GM15510 (cell line): Measurements from ENCODE around the gene PPP2R3A.

ENCODE experiments used
- POLR2A ChIP-seq: IDR thresholded peaks from 3 replicates; pipeline ENCODE4 v1.6.1; 2011; ENCODE audit warnings: borderline replicate concordance; ENCODE audit not compliant: insufficient read length; ENCODE audit errors: extremely low read depth

Gene PPP2R3A, protein sequence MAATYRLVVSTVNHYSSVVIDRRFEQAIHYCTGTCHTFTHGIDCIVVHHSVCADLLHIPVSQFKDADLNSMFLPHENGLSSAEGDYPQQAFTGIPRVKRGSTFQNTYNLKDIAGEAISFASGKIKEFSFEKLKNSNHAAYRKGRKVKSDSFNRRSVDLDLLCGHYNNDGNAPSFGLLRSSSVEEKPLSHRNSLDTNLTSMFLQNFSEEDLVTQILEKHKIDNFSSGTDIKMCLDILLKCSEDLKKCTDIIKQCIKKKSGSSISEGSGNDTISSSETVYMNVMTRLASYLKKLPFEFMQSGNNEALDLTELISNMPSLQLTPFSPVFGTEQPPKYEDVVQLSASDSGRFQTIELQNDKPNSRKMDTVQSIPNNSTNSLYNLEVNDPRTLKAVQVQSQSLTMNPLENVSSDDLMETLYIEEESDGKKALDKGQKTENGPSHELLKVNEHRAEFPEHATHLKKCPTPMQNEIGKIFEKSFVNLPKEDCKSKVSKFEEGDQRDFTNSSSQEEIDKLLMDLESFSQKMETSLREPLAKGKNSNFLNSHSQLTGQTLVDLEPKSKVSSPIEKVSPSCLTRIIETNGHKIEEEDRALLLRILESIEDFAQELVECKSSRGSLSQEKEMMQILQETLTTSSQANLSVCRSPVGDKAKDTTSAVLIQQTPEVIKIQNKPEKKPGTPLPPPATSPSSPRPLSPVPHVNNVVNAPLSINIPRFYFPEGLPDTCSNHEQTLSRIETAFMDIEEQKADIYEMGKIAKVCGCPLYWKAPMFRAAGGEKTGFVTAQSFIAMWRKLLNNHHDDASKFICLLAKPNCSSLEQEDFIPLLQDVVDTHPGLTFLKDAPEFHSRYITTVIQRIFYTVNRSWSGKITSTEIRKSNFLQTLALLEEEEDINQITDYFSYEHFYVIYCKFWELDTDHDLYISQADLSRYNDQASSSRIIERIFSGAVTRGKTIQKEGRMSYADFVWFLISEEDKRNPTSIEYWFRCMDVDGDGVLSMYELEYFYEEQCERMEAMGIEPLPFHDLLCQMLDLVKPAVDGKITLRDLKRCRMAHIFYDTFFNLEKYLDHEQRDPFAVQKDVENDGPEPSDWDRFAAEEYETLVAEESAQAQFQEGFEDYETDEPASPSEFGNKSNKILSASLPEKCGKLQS (N-terminal part only)

DNA sequence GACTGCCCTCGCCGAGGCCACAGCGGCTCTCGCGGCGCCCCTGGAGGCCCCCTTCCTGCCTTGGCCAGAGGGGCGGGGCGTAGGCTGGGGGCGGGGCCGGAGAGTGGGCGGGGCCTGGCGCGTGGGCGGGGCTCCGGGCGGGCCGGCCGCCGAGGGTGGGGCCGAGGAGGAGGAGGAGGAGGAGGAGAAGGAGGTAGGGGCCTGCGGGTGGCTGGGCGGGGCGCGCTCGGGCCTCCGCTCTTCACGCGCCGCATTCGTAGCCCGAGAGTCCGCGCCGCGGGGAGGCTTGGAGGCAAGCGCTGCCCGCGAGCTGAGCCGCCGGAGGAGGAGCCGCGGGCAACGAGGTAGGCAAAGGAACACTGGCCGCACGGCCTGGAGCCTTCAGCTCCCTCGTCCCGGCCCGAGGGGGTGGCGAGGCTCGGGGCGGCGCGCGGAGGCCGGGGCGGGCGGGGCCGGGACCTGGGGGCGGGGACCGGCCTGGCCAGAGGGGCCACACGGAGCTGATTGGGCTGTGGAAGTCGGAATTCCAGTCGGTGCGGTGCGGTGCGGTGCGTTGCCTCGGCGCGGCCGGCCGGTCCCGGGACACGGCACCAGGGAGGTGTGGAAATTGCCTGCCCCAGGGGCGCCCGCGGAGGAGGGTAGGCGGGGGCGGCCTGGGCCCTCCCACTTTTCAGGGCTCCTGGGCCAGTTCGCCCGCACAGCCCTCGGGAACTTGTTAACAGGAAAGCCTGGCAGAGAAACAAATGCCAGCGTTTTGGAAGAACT lies at the start of gene PPP2R3A:
Gene PPP2R3A (plus strand): TSS at position 223 of the 765 bp plus-strand sequence. CDS start 35,771 bp downstream, outside the sequence.
- no peak for TF ChIP-seq POLR2A

DNA sequence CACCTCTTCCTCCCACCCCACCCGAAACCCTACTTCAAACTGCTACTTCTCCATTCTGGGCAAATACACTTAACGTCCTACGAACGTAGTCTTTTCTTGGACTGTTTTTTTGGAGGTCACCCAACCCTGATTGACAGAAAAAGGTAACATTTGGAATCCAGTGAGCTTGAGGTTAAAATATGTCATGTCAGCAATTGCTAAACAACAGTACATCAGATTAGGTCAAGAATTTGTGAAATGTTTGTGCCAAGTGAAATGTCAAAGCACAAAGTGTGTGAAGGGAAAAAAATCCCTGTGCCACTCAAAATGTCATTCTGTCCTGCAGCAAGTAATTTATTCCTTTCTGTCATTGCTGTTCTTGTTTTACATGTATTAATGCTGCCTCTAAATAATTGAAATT lies 49.2 kb upstream of the PPP2R3A start:
- TF ChIP-seq POLR2A, result no peak

DNA sequence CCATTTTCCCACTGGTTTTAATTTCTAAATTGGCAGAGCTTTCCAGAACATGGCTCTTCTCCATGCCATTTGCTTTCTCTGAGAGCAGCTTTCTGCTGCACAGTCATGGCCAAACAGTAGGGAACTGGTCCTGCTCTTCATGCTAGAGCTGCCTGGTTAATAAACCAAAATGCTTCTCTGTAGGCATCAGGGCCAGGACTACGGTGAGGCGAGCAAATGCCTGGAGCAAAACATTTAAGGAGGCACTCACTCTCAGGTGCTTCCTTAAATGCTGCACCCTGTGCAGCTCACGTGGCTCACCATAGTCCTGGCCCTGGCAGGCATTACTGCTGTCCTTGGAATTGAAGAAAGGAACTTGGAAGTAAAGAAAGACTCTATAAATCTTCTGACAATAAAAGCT lies 48.5 kb upstream of the PPP2R3A start:
- no peak for TF ChIP-seq POLR2A

DNA sequence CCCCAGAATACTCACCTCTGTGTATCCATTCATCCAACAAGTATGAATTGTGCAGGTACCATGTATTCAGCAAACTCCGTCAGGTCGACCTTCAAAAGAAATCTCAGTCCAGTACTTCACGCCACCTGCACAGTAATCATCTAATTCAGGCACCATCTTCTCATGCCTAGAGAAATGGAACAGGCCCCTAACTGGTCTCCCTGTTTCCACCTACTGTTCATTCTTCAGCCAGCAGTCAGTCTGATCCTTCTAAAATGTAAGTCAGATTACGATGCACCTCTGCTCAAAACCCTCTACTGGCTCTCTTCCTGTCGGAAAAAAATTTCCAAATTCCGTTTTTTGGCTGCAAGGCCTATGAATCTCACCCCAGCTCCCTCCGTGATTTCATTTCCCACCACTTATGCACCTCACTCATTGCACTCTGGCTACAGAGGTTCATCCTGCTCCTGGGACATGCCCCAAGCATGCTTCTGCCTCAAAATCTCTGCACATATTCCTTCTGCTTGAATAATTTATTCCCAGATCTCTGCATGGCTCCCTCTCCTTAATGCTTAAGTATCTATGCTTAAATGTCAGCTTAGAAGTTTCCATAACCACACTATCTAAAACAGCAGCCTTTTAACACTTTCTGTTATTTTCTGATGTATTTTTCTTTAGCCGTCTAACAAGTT lies 47.5 kb upstream of the PPP2R3A start:
- TF ChIP-seq POLR2A, result no peak

DNA sequence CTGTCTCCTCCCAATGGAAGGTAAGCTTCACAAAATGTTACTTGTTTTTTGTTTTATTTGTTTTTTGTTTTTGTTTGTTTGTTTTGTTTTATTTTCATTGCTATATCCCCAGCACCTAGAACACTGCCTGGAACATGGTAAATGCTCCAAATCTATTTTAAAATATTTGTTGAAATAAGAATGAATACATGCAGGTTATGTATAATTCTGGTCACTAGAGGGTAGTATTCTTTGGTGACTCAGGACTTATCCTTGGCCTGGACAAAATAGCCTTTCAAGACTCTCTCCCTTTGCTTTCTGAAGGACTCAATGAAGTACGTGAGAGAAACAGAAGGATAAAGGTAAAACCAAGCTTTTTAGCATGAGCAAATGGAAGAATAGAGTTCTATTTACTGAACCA lies 46.9 kb upstream of the PPP2R3A start:
- no peak for TF ChIP-seq POLR2A

DNA sequence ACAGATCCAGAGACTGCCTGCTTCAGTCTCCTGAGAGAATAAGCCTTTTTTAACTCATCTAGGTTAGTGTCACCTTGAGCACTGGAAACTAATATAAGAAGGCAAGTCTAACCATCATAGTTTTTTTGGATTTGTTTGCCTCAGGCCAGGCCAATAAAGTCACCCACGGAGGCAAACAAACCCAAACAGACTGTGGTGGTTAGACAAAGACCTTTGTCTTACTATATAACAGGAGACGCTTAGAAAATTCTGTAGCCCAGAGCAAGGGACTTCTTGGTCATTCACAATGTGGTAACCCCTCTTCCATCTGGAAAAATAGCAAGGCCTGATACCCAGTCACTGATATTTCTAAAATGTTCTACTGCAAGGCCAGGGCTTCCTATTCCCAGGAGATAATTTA lies 45.3 kb upstream of the PPP2R3A start:
- TF ChIP-seq POLR2A, result no peak

DNA sequence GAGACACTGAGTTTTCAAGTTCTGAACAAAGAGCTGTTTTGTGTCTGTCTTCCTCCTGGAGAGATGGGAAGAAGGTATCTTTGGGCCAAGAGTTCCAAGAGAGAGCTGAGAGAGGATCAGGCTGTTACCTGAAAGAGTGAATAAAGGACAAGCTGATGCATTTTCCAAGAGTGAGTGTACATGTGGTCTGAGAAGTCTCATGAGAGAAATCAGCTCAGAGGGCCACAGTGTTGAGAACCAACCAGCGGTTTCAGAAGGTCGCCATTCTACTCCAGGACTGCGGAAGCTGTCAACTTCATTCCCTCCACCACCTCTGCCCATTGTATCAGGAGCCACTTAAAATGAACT lies 42.7 kb upstream of the PPP2R3A start:
- no peak for TF ChIP-seq POLR2A

DNA sequence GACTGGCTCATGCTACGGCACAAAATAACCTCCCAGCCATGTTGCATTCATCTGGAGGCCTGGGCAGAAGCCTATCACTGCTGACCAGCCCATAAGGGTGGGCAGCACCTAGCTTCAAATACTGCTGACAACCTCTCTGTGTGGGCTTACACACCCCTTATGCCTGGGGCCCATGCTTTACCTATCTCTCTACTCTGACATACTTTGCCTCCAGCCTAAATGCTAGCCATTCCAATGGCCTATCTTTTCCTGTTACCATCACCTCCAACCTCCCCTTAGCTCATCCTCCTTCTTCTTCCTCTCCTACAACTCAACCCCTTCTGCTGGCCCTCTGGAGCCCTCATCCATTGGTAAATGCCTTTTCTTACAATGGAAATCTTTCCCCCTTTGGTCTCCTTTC lies 41.0 kb upstream of the PPP2R3A start:
- no peak for TF ChIP-seq POLR2A

DNA sequence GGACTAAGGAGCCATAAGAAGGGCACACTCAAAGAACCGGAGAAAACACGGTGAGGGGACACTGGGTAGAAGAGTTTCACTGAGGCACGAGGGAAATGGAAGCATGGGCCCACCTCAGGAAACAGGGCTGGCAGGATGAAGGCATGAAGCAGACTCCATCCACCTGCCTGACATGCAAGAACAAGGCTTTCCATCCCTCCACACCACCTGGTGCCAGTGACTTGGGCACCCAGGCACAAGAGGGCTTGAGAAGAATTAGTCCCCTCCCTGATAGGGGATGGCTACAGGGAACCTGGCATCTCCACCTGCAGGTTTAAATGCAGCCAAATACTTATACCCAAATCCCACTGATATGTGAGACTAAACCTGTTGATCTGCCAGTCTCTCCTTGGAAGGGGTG lies 38.9 kb upstream of the PPP2R3A start:
- TF ChIP-seq POLR2A, result no peak

DNA sequence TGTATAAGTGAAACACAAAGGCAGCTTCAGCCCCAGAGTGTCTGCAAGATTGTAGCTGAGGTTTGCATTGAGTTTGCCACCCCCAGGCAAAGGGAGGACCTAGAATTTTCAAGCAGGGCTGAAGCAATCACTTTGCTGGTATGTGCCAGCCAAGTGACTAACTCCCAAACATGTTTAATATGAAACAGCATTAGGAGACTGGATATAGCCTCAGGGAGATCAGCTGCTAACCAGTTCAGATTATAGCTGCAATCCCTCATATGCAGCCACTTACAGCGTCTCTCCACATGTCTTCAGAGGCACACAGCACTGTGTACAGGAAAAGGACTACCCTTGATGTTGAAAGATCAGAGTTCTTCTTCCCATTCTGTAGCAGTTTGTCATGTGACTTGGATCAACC lies 38.4 kb upstream of the PPP2R3A start:
- TF ChIP-seq POLR2A, result no peak

DNA sequence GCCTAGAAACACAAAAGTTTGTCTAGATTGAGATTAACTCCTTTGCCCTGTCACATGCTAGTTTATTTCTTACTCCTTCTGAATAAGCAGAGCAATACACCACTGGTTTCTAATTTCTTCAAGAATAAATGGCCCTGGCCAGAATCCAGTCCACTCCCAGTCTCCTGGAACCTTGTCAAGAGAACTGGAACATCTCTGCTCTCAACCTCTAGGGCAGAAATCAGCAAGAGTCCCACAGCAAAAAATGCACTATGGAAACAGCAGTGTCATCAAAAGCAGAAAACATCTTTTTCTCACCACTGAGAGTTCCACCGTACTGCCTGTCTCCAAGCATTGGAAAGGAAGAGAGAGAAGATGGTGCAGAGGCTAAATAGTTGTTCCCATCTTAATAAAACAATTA lies 35.9 kb upstream of the PPP2R3A start:
- no peak for TF ChIP-seq POLR2A

DNA sequence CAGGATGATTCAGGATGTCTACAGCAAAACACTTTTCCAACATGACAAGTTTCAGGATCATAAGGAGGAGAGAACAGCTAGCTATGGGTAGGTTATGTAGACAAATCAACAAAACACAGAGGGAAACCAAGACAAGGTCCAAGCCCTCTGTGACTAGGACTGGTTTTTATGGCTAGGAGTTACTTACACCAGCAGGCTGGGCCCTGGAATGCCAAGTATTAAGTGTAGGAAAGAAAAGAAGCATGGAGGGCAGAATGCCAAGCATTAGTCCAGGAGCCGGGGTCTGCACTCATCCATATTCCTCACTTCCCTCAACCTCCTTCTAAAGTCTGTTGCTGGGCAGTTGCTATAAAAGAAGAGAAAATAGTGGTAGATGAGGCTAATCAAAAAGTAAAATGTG lies 35.3 kb upstream of the PPP2R3A start:
- no peak for TF ChIP-seq POLR2A

DNA sequence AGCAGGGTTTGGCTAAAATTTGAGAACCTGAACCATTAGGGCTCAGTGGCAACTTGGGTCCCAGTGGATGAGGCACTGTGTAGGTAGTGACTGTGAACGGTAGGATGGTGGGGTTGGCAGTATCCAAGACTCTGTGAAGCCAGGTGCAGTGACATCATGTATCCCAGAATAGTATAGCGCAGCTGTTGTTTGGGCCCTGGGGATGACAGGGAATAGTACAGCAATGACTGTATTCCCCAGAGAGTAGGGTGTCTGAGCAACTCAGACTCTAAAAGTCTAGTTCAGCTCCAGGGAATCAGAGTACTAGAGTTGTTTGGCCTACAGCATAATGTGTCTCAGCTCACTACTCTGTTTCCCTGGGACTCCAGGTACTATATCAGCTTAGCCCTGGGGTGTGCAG lies 20.7 kb upstream of the PPP2R3A start:
- TF ChIP-seq POLR2A, result no peak

DNA sequence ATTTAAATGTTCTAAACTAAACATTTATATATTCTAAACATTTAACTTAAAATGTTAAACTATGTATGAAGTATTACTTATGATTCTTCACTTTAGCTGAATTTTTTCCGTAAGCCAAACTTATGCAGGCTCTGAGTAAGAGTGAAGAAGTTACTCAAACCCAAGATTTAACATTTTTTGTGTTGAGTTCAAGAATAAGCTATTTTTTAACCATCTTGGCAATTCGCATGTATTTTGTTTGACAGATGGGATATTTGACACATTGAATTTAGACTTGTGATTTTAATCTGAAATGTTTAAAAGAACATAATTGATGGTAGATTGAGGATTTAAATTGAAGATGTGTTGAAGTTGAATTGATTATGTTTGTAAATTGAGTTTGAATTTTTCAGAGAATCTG lies 14.6 kb upstream of the PPP2R3A start:
- no peak for TF ChIP-seq POLR2A
